DND-41 (cell line): ENCODE measurements around the gene LGI4.

ENCODE experiments used
- ATAC-seq: fragments of 200-7000 bp; cut with Tn5 transposase; 3 replicates; pipeline ENCODE4 v1.9.1; 2021; ENCODE audit warnings: low read depth; ENCODE audit not compliant: insufficient read depth
- DNase-seq: peaks from one replicate; pipeline ENCODE4 v3.0.0-alpha.2; 2020
- H2AFZ ChIP-seq: 2 replicates; pipeline ENCODE4 v1.6.0; 2012; ENCODE audit warnings: low read depth, low read length
- H3K27ac ChIP-seq: 2 replicates; pipeline ENCODE4 v1.5.1; 2012; ENCODE audit warnings: low read length, inconsistent platforms
- H3K27me3 ChIP-seq: fragments of 200-600 bp; sonication (generic); 2 replicates; pipeline ENCODE4 v1.6.0; 2012; ENCODE audit warnings: low read length, mild to moderate bottlenecking, inconsistent platforms; ENCODE audit not compliant: insufficient read depth, poor library complexity
- H3K36me3 ChIP-seq: 2 replicates; pipeline ENCODE4 v1.5.1; 2012; ENCODE audit warnings: low read length, inconsistent platforms; ENCODE audit not compliant: insufficient read depth
- H3K4me1 ChIP-seq: 2 replicates; pipeline ENCODE4 v1.5.1; 2012; ENCODE audit warnings: mild to moderate bottlenecking, low read length; ENCODE audit not compliant: insufficient read depth
- H3K4me2 ChIP-seq: 2 replicates; pipeline ENCODE4 v1.6.0; 2012; ENCODE audit warnings: mild to moderate bottlenecking, moderate library complexity, low read length, inconsistent platforms; ENCODE audit not compliant: insufficient read depth
- H3K4me3 ChIP-seq, 2 experiments: fragments of 200-600 bp in 1 of 2; shearing (Covaris generic) in 1 of 2; 2 replicates each; pipeline ENCODE4 v1.5.1; 2012 to 2016; ENCODE audit warnings: inconsistent platforms in 2 of 2, low read length in 2 of 2, mild to moderate bottlenecking in 2 of 2, low read depth in 1 of 2, moderate library complexity in 1 of 2
- H3K79me2 ChIP-seq: 2 replicates; pipeline ENCODE4 v1.6.0; 2012; ENCODE audit warnings: low read length, inconsistent platforms; ENCODE audit not compliant: insufficient read depth
- H3K9ac ChIP-seq: 2 replicates; pipeline ENCODE4 v1.6.0; 2012; ENCODE audit warnings: low read depth, mild to moderate bottlenecking, inconsistent platforms, low read length, moderate library complexity
- H3K9me3 ChIP-seq: 2 replicates; pipeline ENCODE4 v1.5.1; 2012; ENCODE audit warnings: low read length, moderate library complexity, mild to moderate bottlenecking, inconsistent platforms; ENCODE audit not compliant: insufficient read depth, severe bottlenecking
- H4K20me1 ChIP-seq: 2 replicates; pipeline ENCODE4 v1.6.0; 2012; ENCODE audit warnings: low read length; ENCODE audit not compliant: insufficient read depth
- EZH2 ChIP-seq: IDR thresholded peaks from 3 replicates; pipeline ENCODE4 v1.6.1; 2012; ENCODE audit warnings: borderline replicate concordance, low read depth, mild to moderate bottlenecking, moderate library complexity, low read length, inconsistent platforms; ENCODE audit not compliant: severe bottlenecking
- TF ChIP-seq, protein P1 (sequence below): IDR thresholded peaks from 2 replicates; pipeline ENCODE4 v1.5.1; 2012; ENCODE audit warnings: borderline replicate concordance, low read length, moderate library complexity, mild to moderate bottlenecking; ENCODE audit not compliant: poor library complexity, severe bottlenecking; ENCODE audit errors: extremely low read depth

The LGI4 gene

DNA sequence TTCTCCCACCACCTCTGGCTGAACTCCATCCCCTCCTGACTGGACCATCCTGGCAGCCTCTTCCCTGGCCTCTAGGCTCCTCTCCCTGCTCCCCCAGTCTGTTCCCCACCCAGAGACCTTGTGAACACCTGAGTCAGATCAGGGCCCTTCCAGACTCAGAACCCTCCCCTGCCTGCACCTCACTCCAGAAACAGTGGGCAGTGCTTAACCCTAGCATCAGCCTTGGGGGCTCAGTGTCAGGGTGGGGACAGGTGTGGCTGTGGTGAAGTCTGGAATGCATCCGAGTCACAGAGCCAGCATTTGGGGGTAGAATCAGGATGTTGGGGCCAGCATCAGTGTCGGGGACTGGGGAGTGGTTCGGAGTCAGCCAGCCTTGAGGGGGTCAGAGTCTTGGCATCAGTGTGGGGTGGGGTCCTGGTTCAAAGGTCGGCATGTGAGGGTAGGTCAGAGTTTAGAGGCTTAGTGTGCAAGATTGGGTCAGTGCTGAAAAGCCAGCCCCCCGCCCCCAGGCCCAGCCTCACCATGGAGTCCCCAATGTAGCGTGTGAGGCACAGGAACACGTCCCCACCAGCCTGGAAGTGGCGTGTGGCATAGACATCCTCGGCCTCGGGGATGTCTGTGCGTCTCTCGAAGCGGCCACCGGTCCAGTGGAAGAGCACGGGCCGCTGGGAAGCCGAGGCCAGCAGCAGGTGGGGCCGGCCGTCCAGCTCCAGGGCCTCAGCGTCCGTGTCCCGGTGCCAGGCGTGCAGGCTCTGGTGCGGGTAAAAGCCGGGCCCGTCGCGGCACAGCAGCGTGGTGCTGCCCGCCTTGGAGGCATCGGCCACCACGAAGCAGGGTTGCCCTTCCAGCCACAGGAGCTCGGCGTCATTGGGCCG, 8.9 kb downstream of the LGI4 start:
- no peaks in the 10 kb centered on the region for H3K9me3 ChIP-seq
- TF ChIP-seq EZH2 = no peak
- no peaks in the 10 kb centered on the region for H4K20me1 ChIP-seq
- no peak overlapping the region for H3K27ac ChIP-seq
- H3K4me1 ChIP-seq = no peaks in the 10 kb centered on the region
- no peak overlapping the region for H3K4me2 ChIP-seq
- H2AFZ ChIP-seq = no peak overlapping the region
- DNase-seq (no peak), ATAC-seq (no peak)
- no peak overlapping the region for H3K4me3 ChIP-seq
- no peak overlapping the region for H3K9ac ChIP-seq
- no peaks in the 10 kb centered on the region for H3K36me3 ChIP-seq
- H3K79me2 ChIP-seq = no peaks in the 10 kb centered on the region
- no peaks in the 10 kb centered on the region for H3K27me3 ChIP-seq

DNA sequence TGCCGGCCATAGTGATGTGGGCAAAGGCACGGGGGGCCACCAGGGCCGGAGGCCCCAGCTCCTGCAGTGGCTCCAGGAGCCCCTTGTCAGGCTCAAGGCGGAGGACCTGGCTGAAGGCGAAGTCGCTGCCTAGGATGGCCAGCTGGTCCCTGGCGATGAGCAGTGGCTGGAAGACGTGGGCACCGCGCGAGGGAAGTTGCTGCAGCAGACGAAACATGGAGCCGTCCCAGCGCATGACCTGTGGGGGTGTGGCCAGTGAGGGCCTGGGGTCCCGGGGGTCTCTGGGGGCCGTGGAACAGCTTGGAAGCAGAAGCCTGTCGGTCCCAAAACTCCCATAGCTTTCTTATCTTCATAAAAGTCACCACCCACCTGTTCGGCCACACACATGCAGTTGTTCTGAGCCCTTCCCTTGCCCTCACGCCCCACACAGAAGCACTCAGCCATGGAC, 9.6 kb downstream of the LGI4 start:
- no peak overlapping the region for H3K27ac ChIP-seq
- H3K4me1 ChIP-seq = no peaks in the 10 kb centered on the region
- H3K4me3 ChIP-seq = no peak overlapping the region
- no peaks in the 10 kb centered on the region for H4K20me1 ChIP-seq
- H2AFZ ChIP-seq = no peak overlapping the region
- ATAC-seq (no peak), DNase-seq (no peak)
- no peaks in the 10 kb centered on the region for H3K36me3 ChIP-seq
- H3K4me2 ChIP-seq = no peak overlapping the region
- H3K79me2 ChIP-seq = no peaks in the 10 kb centered on the region
- no peak overlapping the region for H3K9ac ChIP-seq
- no peak for TF ChIP-seq EZH2
- TF ChIP-seq, protein P1, sequence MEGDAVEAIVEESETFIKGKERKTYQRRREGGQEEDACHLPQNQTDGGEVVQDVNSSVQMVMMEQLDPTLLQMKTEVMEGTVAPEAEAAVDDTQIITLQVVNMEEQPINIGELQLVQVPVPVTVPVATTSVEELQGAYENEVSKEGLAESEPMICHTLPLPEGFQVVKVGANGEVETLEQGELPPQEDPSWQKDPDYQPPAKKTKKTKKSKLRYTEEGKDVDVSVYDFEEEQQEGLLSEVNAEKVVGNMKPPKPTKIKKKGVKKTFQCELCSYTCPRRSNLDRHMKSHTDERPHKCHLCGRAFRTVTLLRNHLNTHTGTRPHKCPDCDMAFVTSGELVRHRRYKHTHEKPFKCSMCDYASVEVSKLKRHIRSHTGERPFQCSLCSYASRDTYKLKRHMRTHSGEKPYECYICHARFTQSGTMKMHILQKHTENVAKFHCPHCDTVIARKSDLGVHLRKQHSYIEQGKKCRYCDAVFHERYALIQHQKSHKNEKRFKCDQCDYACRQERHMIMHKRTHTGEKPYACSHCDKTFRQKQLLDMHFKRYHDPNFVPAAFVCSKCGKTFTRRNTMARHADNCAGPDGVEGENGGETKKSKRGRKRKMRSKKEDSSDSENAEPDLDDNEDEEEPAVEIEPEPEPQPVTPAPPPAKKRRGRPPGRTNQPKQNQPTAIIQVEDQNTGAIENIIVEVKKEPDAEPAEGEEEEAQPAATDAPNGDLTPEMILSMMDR = no peak
- no peaks in the 10 kb centered on the region for H3K27me3 ChIP-seq
- no peaks in the 10 kb centered on the region for H3K9me3 ChIP-seq

DNA sequence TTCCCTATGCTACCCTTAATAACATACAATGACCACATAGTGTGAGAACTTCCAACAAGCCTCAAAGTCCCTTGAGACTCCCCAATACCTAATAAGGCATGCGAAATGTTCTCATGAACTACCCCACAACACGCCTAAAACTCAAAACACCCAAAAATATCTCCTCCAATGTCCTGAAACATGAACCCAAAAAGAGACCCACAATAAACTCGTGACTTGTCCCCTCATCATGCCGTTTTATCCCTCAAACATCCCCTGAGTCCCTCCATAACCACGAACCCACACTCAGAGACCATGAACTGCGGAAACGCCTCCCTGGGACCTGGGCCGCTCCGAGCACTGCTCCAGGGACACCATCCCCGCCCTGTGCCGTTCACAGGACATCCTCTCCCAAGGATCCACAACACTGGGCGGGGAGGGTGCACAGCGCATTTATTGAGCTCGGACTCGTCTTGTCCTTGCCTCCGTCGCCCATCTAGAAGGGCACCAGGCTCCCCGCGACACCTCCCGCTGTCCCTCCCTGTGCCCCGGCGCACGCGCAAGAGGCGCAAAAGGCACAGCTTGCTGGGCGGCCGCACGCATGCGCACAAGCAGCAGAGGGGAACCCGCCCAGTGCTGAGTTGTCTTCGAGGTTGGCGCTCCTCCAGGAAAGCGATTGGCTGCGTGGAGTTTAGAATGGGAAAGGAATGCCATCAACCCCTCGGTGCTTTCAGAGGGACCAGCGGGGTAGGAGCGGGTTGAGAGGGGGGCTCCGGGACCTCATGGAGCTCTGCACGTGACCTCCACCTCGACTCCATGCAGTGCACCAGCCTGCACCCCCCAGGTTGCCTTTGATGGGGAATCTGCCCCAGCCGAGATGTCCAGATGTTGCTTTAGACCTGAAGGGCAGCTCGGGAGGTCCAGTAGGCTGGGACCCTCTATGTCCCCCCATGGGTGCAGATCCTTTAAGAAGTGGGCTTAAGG, 10.5 kb downstream of the LGI4 start:
- no peak overlapping the region for H3K27ac ChIP-seq
- no peaks in the 10 kb centered on the region for H3K79me2 ChIP-seq
- ATAC-seq (no peak), DNase-seq (no peak)
- no peaks in the 10 kb centered on the region for H3K27me3 ChIP-seq
- no peaks in the 10 kb centered on the region for H3K36me3 ChIP-seq
- H3K4me3 ChIP-seq = no peak overlapping the region
- no peak overlapping the region for H3K4me2 ChIP-seq
- no peak overlapping the region for H2AFZ ChIP-seq
- H3K9ac ChIP-seq = no peak overlapping the region
- TF ChIP-seq EZH2 = no peak
- TF ChIP-seq, protein P1 = no peak
- no peaks in the 10 kb centered on the region for H3K9me3 ChIP-seq
- H4K20me1 ChIP-seq = no peaks in the 10 kb centered on the region
- no peaks in the 10 kb centered on the region for H3K4me1 ChIP-seq

DNA sequence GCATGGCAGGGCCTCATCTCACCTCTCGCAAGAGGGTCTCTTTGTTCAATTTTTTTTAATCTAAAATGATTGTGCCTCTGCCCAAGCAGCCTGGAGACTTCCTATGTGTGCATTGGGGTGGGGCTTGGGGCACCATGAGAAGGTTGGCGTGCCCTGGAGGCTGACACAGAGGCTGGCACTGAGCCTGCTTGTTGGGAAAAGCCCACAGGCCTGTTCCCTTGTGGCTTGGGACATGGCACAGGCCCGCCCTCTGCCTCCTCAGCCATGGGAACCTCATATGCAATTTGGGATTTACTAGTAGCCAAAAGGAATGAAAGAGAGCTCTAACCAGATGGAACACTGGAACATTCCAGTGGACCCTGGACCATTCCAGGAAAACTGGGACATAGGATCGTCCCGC, 11.3 kb downstream of the LGI4 start:
- ATAC-seq (no peak), DNase-seq (no peak)
- Histone ChIP-seq H3K79me2 (no peaks in the 10 kb centered on the region), H3K9me3 (no peaks in the 10 kb centered on the region), H3K4me1 (no peaks in the 10 kb centered on the region), H3K4me3 (no peak overlapping the region), H3K36me3 (no peaks in the 10 kb centered on the region), H3K4me2 (no peak overlapping the region), H3K27me3 (no peaks in the 10 kb centered on the region), H3K27ac (no peak overlapping the region), H3K9ac (no peak overlapping the region), H2AFZ (no peak overlapping the region), H4K20me1 (no peaks in the 10 kb centered on the region)
- TF ChIP-seq, protein P1 = no peak
- no peak for TF ChIP-seq EZH2
